SW480 (cell line): ENCODE results near the gene FHIP1B.
A peak's percentile ranks its signal among the peaks of the same experiment; 100 is the strongest.

Source experiments
- DNase-seq: peaks from one replicate; pipeline ENCODE4 v3.0.0-alpha.2; 2016; ENCODE audit warnings: low spot score

FHIP1B gene

DNA sequence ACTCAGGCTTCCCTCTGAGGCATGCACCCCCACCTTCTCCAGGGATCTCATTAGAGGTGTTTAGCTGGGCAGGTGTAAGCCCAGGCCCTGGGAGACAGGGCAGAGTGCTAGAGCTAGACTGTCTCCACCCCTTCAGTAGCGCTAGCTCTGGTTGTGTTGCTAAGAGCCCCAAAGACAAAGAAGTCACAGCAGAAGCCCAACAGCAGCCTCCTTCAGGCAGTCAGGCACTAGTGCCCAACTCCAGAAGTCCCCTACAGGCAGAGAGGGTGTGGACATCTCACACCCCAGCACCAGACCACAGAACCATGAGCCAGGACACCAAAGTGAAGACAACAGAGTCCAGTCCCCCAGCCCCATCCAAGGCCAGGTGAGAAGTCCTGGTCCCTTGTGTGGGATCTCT, 4.5 kb upstream of the FHIP1B start, which contains the start of gene CNGA4:
CNGA4 (plus strand) TSS at position 188 of the 400 bp plus-strand sequence; CDS start at position 306, 118 bp downstream.
- DNase-seq = no peak

DNA sequence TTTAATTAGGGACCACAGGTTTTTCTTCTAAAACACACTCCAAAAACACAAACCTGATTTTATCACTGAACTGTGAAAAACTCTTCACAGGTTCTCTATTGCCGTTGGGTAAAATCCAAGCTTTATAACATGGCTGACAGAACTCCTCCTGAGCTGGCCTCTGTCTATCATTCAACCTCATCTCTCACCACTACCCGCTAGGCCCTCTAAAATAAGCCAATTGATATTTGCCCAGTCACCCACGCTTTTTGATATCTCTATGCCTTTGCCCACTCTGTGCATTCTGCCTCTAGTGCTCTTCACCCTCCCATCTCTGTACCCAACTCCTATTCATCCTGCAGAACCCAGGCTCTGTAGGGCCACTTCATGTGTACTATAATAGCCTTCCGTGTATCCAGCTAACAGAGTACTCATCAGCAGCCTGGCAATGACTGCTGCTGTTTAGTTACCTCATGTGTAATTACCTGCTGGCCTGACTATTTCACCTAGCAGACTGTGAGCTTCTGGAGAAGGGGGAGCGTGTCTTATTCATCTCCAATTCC, 3.4 kb upstream of the FHIP1B start:
- no peak for DNase-seq

DNA sequence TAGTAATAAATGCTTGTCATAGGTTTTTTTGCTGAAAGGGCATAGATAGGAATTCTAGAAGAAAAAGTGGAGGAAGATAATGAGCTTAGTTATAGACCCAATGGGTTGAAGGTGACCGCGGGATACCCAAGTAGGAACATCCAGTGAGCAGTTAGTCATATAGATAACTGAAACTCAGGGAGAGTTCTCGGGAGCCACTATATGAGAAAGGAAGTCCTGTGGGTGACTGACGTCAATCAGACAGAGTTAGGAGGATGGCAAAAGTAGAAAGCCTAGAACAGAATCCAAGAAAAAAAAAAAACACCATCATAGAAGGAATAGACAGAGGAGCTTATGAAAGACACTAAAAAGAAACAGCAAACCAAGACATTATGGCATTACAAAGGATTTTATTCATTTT, 2.8 kb upstream of the FHIP1B start:
- DNase-seq = no peak

DNA sequence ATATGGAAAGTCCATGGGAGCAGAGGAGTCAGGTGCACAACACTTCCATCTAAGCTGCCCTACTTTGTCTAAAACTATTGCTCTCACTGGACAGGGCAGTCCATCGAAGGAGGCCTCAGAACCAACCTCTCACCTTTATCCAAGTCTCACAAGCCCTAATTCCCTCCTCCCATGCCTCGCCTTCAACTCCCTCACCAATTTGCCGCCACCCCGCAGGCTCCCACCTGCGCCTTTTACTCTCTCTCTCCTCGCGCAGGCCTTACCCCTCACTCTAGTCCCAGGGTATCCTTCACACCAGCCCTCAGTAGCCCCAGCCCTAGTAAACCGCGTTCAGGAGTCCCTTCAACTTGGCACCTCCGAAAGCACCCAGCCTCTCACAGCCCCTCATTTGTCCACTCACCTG, 451 bp downstream of the FHIP1B start:
- DNase-seq = no peak

DNA sequence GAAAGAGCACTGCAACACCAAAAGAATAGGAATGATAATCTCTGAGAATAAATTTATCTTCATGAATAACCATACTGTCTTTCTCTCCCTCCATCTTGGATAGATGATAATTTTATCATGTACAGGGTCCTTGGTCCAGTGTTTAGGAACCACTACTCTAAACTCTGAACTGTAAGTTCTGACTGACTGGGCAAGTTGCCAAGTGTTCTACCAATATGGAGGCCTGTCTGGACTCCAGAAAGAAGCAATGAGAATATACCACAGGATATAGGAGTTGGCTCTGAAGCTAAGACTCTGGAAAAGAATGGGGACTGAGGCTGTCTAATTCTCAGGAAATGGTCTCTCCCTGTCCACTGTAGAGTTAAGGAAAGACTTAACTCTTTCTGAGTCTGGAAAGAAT, 1.5 kb downstream of the FHIP1B start:
- no peak for DNase-seq

DNA sequence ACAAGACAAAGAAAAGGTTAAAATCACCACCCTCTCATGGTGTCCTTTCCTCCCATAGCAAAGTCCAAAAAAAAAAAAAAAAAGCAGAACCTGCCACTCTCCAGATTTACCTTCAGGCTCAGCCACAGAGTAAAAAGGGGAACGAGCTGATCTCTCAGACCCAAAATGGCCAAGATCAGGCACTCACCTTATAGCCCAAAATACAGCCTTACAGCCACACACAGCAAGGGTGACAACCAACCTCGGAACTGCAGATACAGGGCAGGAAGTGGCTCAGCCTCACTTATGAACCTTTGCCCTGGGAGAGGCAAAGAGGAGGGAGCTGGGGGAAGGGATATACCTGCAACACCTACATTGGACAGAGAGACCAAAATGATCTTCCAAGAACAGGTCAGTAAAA, 4.5 kb downstream of the FHIP1B start:
- peak; percentile 61 for DNase-seq

DNA sequence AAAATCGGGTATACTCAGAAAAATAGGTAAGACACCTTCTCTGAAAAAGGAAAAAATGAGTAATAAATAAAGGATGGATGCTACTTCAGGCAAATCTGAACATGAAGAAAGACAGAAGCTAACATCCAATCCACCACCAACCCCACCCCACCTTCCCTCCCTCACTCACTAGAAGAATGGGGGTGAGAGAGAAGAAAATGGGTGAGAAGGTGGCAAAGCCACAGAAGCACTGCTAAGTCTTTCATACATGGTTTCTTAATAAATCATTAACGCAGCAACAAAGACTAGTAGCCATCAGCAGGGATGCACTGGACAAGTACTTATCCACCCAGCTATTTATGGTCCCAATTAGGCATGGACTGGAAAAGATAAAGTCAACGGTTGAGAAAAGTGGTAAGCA, 5.9 kb downstream of the FHIP1B start:
- no peak for DNase-seq

DNA sequence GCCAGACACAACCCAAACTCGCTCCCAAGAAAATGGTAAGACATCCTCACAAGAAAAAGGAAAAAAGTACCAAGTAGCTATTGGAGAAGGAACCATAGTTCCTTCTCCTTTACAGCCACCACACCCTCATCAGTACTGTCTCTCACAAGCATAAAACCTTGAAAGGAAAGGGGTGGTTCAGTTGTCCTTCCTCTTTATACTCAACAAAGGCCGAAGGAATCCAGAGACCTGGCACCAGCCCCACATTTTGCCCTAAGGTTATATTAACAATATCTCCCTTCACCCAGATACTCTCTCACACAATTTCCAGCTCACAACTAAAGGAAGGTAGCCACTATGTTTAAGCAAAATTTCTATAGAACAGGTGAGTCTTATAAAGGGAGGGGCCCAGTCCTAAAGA, 8.5 kb downstream of the FHIP1B start:
- no peak for DNase-seq

DNA sequence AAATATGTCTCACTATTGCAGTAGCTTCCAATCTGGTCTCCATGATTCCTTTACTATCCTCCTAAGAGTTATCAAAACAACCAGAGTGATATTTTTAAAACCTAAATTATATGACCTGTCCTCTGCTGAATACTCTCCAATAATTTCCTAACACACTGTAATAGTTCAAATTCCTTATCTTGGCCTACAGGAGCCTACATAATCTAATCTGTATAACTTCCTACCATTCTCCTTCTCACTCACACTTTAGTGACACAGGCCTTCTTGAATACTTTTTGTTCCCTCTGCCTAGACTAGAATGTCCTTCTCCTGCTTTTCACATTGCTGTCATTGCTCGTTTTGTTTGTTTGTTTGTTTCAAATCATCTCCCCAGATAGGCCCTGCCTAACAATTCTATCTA, 9.4 kb downstream of the FHIP1B start:
- DNase-seq = no peak

DNA sequence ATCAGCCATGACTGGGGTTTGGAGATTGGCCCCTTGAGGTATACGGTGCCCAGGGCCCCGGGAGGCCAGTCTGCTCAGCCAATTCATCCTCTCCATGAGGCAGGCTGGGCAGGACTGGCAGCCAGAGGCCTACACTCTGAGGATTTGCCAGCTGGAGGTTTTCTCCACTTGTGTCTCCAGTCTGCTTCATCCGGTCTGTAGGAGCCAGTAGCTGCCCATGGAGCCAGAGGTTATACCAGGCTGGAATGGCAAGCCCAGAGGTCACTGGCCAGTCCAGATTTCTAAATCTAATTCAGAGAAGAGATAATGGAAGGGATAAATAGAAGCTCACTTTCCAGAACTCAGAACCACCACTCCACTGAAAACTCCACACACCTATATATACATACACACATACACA, 10.0 kb downstream of the FHIP1B start:
- DNase-seq = no peak

DNA sequence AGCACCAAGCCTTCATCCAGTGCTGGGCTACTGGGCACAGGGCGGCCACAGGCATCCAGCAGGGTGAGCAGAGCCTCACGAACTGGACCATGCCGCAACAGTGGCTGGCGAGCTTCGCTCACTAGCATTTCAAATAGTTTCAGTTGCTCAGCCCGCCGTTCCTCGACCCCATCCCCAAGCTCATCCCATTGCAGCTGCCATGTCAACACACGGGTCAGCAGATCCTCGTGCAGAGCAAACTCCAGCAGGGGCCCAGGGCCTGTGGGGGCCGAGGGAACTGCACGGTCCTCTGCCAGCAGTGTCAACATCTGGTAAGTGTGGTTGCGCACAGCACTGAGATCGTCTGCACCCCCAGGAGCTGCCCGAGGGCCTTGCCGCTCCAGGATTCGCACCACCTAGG, 10.6 kb downstream of the FHIP1B start:
- DNase-seq = no peak

DNA sequence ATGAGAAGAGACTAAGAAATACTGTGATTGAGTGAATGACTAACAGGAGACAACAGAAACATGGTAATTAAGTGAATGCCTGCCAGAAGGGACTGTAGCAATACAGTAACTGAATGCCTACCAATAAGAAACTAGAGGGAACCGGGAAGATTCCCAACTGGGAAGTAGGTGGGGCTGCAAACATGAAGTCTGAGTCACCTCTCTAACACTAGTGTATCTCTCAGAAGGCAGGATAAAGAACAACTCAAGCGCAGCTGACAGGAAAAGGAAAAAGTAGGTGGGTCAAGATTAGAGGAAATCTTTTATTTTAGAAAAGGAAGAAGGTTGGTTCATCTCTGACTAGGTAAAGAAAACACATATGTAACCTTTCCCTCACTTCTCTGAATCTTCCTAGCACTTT, 15.1 kb downstream of the FHIP1B start:
- DNase-seq = no peak

DNA sequence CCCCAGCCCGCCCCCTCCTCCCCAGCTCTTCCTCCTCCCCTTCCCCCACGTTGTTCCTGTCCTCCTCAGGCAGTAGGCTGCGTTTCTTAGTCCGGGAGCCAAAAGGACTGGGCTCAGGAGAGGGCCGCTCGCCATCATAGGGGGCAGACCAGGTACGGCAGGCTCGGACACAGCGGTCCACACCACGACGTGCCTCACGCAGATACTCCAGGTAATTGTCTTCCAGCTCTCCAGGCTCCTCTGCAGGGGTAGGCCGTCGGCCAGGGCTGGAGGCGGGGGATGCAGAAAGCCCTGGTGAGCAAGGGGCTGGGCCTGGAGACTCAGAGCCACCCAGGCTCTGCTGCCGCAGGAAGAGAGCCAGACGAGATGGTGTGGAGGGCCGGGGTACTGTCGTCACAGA, 16.7 kb downstream of the FHIP1B start:
- DNase-seq = no peak

DNA sequence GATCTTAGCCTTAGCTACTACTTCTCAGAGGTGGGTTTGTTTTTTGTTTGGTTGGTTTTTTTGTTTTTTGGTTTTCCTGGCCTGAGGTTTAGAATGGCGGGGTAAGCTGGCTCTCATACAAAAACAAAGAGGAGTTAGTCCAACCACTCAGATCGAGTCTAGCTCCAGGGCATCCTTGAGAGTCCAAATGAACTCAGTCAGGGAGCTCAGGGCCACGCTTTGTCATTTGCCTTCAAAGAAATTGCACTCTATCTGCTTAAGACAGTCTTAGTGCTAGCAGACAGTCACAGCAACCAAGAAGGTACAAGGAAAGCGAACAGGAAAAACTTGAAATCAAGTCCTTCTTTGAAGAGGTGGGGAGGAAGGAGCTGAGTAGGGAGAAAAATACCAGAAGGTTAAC, 17.9 kb downstream of the FHIP1B start:
- no peak for DNase-seq

DNA sequence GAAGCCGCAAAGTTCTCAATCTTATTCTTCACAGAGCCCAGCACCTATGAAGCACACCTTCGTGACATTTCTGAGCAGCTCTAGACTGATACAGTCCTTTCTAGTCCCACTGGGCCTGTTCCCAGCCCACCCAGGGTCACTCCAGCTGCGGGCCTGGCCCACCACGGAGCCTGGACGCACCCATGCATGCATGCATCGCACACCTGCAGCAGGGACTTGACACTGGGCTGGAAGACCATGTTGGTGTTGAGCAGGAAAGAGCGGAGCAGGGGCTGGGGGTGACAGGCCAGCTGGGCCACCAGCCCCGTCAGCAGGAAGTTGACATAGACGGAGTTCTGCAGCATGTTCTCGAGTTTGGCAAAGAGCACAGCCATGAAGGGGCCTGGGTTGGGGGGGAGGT, 19.9 kb downstream of the FHIP1B start:
- DNase-seq = no peak

DNA sequence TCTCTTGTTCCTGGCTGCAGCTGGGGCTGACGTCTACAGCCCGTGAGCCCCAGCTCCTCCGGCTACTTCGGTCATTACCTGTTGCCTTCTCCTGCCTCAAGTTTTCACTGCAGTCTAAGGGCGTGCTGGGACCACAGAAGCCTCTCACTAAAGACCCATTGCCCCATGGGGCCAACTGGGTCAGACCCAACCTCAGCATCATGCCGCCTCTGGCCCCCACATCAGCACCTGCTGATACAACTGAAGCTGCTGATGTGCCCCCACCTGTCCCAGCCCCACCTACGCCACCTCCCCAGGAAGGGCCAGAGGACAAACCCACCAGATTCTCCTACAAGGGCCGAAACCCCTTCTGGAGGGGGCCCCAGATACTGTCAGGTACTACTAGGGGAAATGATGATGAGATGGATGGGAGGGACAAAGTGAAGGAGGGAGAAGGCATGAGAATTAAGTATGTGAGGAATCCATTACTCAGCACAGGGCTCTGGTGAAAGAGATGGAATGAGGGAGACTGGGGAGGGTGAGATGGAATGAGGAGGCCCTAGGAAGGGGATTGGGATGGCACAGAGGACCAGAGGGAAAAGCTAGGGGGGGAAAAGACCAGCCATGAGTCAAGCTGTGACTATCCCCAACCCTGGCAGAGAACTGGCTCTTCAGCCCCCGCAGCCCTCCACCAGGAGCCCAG, 24.0 kb downstream of the FHIP1B start:
- no peak for DNase-seq

DNA sequence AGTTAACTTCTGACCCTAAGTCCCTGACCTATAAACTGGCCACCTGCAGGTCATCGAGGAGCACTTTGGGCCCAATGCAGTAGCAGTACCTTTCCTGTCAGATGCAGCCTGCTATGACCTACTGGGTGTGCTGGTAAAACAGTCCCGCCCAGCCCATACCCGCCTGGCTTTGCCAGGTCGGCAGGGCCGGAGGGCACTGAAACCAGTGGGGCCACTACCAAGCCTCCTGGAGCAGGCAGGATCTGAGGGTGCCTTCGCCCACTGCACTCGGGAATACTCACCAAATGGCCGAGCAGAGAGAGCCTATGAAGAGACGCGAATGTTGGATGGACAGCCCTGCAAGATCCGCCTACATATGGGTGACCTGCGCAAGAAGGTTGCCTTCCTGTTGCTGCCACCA, 24.6 kb downstream of the FHIP1B start:
- DNase-seq = no peak

DNA sequence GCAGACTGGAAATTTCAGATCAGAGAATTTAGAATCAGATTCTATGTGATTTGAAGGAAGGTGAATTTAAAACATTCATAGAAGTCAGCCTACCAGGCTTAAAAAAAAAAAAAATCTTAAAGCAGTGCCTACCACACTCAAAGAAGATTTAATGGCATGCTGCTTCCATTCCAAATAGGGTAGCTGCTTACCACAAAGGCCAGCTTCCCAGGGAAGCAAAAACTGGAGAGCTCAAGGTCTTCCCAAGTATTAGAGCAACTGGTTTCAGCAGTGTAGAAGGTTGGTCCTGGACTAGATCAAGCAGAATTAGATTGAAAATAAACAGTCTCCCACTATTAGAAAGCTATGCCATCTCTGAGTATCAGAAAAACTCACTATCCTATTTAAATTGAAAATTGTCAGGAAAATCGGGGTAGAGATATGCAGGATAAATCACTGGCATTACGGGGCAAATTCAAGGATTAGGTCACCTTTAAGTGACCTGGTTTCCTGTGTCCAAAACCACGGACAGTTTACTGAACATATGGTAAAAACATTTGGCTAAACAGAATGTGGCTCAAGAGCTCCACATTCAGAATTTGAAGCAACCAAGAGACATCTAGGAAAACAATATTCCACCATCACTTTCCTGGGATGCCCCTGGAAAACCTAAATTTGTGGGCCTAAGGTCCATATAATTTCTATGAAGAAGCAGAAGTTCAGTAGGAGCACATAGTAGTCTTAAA, 27.8 kb downstream of the FHIP1B start:
- no peak for DNase-seq

DNA sequence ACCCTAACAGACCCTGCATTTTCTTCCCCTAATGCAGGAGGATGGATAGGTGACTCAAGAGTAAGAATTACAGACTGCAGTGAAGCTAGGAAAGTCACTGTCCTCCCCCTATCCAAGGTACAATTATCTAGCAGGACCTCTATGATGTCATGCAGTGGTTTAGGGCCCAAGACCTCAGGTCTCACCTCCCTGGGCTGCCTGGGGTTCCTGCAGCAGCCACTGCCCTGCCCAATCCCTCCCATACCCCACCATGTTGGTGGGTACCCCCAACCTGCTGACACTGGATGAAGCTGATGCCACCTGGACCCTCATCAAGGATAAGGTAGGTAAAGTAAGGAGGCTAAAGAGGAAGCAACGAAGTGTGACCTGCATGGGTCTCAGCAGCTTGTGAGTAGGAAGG, 29.1 kb downstream of the FHIP1B start, which contains the start of gene C11orf42:
C11orf42 (plus strand) TSS at position 192 of the 400 bp plus-strand sequence; CDS start at position 251, 59 bp downstream.
- DNase-seq = no peak

DNA sequence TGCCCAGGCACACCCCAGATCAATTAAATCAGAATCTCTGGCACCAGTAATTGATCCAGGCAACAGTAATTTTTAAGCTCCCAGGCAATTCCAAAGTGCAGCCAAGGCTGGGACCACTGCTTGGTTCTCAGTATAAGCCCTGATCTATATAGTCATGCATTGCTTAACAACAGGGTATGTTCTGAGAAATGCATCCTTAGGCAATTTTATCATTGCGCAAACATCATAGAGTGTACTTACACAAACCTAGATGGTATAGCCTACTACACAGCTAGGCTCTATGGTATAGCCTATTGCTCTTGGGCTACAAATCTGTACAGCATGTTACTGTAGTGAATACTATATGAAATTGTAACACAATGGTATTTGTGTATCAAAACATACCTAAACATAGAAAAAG, 29.7 kb downstream of the FHIP1B start:
- DNase-seq = no peak

DNA sequence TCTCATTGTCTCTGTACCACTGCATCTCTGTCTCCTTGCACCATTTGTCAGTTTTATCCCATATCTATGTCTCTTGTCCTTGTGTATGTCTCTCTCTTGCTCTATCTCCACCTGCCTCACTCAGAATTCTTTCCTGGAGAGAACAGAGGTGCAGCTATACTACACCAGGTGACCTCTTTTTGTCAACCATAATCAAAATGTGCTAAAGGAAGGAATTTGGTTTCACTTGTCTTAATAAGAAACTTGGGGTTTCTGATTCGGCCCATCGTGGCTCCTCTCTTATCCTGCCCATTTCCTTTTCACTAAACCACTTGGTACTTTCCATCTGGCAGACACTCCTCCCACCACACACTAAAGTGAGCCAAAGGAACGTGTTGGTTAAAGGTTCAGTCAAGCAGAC, 31.1 kb downstream of the FHIP1B start:
- no peak for DNase-seq

DNA sequence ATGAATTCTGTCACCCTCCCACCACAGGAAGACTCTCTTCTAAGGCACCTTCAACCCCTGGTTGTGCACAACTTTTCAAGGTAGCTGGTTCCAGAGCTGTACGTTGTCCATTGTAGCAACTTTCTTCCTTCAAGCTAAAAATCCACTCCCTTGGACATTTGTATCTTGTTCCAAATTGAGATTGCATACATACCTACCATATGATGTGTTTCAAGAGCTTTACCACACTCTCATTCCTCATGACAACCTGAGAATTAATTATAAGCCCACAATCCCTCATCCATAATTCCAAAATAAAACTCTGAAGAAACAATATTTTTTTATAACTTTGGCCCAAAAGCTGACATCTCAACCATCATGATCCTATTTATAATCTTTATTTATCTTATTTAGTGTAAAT, 32.4 kb downstream of the FHIP1B start:
- DNase-seq = no peak

DNA sequence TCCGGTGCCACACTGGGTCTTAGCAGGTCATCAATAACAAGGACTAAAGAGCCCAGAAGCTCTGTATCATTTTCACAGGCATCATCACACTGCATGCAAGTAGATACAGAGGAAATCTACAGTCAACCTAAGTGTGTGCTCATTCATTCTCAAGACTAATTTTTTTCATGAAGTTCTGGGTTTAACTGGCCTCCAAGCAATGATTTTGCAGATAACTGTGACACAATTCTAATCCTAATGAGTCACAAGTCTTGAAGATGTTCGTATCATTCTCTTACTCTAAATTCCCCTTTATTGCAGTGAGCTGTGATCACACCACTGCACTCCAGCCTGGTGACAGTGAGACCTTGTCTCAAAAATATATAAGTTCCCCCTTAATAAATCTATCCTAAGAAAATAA, 33.0 kb downstream of the FHIP1B start:
- no peak for DNase-seq

DNA sequence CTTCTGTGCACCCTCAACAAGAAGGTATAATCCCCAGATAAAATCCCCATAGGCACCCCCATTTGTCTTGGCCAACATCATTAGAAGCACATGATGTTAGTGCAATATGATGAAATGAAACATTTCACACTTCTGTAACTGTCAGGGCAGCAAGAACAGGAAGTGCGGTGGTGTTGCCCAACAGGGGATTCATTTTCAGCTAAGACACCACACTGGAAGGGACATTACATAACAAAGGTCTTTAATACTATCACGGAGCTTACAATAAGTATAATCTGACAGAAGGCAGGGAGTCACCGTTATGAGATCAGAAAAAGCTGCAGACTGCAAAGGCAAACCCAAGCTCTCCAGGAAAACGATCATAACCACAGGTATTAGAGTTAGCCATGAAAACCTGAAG, 33.5 kb downstream of the FHIP1B start:
- no peak for DNase-seq
